Liver (tissue), 3 donors: Measurements from ENCODE around the gene DAPP1.

Source experiments
- ATF3 ChIP-seq: IDR thresholded peaks from 2 replicates; pipeline ENCODE4 v1.6.1; 2016; ENCODE audit warnings: antibody characterized with exemption
- CTCF ChIP-seq: fragments of 150-350 bp; IDR thresholded peaks from 2 replicates; pipeline ENCODE4 v1.5.1; 2017; ENCODE audit warnings: improper control_type of control experiment, low read depth, low read length; ENCODE audit not compliant: missing input control
- FOXA1 ChIP-seq: IDR thresholded peaks from 2 replicates; pipeline ENCODE4 v1.6.1; 2016; ENCODE audit warnings: antibody characterized with exemption
- GABPA ChIP-seq, 2 donors: IDR thresholded peaks in 1 of 2; conservative IDR thresholded peaks in 1 of 2; 2 replicates each; pipeline ENCODE4 v1.6.1; 2016; ENCODE audit warnings: antibody characterized with exemption in 2 of 2, mild to moderate bottlenecking in 1 of 2, moderate library complexity in 1 of 2
- HNF4G ChIP-seq: IDR thresholded peaks from 2 replicates; pipeline ENCODE4 v1.6.1; 2016; ENCODE audit warnings: antibody characterized with exemption
- MAX ChIP-seq: IDR thresholded peaks from 2 replicates; pipeline ENCODE4 v1.6.1; 2016; ENCODE audit warnings: antibody characterized with exemption
- NR2F2 ChIP-seq: IDR thresholded peaks from 2 replicates; pipeline ENCODE4 v1.6.1; 2016; ENCODE audit warnings: antibody characterized with exemption
- RAD21 ChIP-seq, 2 donors: IDR thresholded peaks; 2 replicates each; pipeline ENCODE4 v1.6.1; 2016; ENCODE audit warnings: antibody characterized with exemption in 2 of 2, mild to moderate bottlenecking in 2 of 2
- REST ChIP-seq: IDR thresholded peaks from 2 replicates; pipeline ENCODE4 v1.6.1; 2016; ENCODE audit warnings: antibody characterized with exemption, mild to moderate bottlenecking
- RXRA ChIP-seq, 2 donors: IDR thresholded peaks; 2 replicates each; pipeline ENCODE4 v1.6.1; 2017 to 2018; ENCODE audit warnings: antibody characterized with exemption in 2 of 2, mild to moderate bottlenecking in 1 of 2
- SP1 ChIP-seq: IDR thresholded peaks from 2 replicates; pipeline ENCODE4 v1.6.1; 2018; ENCODE audit warnings: antibody characterized with exemption, mild to moderate bottlenecking
- TAF1 ChIP-seq: conservative IDR thresholded peaks from 2 replicates; pipeline ENCODE4 v1.6.1; 2016; ENCODE audit warnings: antibody characterized with exemption, mild to moderate bottlenecking
- ZBTB33 ChIP-seq: IDR thresholded peaks from 2 replicates; pipeline ENCODE4 v1.6.1; 2016; ENCODE audit warnings: antibody characterized with exemption
- donor health status: healthy.
- donor health status: healthy.

GRCh38 chr4:99853190-99853589 lies 36.6 kb downstream of the DAPP1 start:
- TF ChIP-seq RXRA (IDR thresholded peaks at IDR 0.05) (no peak), MAX (no peak), CTCF (no peak), RAD21 (IDR thresholded peaks at IDR 0.05) (no peak), TAF1 (no peak), NR2F2 (no peak), ATF3 (no peak), SP1 (no peak), ZBTB33 (no peak), FOXA1 (no peak), HNF4G (no peak), GABPA (IDR thresholded peaks at IDR 0.05 in 1 of 2, conservative IDR thresholded peaks at IDR 0.05 in 1 of 2) (no peak), REST (no peak)
